K562 (cell line): ENCODE results near the gene TRPV5. TPM values are rescaled to one million over a fixed set of nuclear protein-coding genes. Genes with fewer than 3 reads are reported as not detected.

Source experiments
- ATAC-seq: fragments of 200-7000 bp; cut with Tn5 transposase; 3 replicates; pipeline ENCODE4 v1.9.1; 2020; ENCODE audit warnings: moderate library complexity
- BruUV-seq: library from RNA; stranded (reverse); fragments of 400-500 nt; replicated peaks from 2 replicates; lab custom pipeline; 2021; lab: Mats Ljungman, UMichigan
- CTCF ChIA-PET: fragments of 300-600 bp; formaldehyde crosslinking; extraction: SDS; loops from one replicate; lab custom pipeline; 2021; ENCODE audit warnings: low intra/inter-chr PET ratio; lab: Yijun Ruan, JAX
- POLR2A ChIA-PET: fragments of 300-600, 350-650 bp; sonication (Branson Sonifier 250); formaldehyde crosslinking; extraction: SDS; loops from one replicate; lab custom pipeline; 2021; ENCODE audit warnings: antibody characterized with exemption, inconsistent platforms; lab: Yijun Ruan, JAX
- DNase-seq, 4 experiments: peaks; one replicate each; pipeline versions ENCODE4 v3.0.0 to v3.0.0-alpha.2; 2011 to 2018; ENCODE audit warnings: low spot score in 3 of 4, mixed read lengths in 3 of 4; ENCODE audit errors: extremely low read depth in 1 of 4
- FAIRE-seq: peaks from 2 replicates; lab custom pipeline; 2011; peaks lifted over from hg19 to GRCh38; lab: Jason Lieb, UNC
- H2AFZ ChIP-seq: 2 replicates; pipeline ENCODE4 v1.6.0; 2011; ENCODE audit warnings: low read depth, low read length, control low read depth, inconsistent platforms
- H3K27ac ChIP-seq: fragments of 200-600 bp; 3 replicates; pipeline ENCODE4 v1.8.0; 2011; ENCODE audit warnings: low read depth, mild to moderate bottlenecking, control low read depth, inconsistent platforms, low read length, moderate library complexity, mixed read lengths; ENCODE audit errors: extremely low read depth
- H3K27me3 ChIP-seq, 2 experiments: fragments of 300-600 bp in 1 of 2; 2 replicates in 1 of 2; 3 replicates in 1 of 2; pipeline versions ENCODE4 v1.6.0 to v1.8.0; 2011; ENCODE audit warnings: inconsistent platforms in 2 of 2, low read length in 2 of 2, mild to moderate bottlenecking in 1 of 2, mixed read lengths in 1 of 2, moderate library complexity in 1 of 2; ENCODE audit not compliant: control insufficient read depth in 2 of 2, insufficient read depth in 2 of 2
- H3K36me3 ChIP-seq: fragments of 300-600 bp; 3 replicates; pipeline ENCODE4 v1.8.0; 2011; ENCODE audit warnings: mild to moderate bottlenecking, low read length, inconsistent platforms; ENCODE audit not compliant: control insufficient read depth, insufficient read depth
- H3K4me1 ChIP-seq, 2 experiments: fragments of 200-600 bp in 1 of 2; replicated peaks in 1 of 2; 2 replicates in 1 of 2; 3 replicates in 1 of 2; pipeline versions ENCODE4 v1.5.1 to v1.8.0; 2011; ENCODE audit warnings: inconsistent platforms in 2 of 2, low read length in 2 of 2, mild to moderate bottlenecking in 1 of 2, mixed read lengths in 1 of 2, moderate library complexity in 1 of 2; ENCODE audit not compliant: control insufficient read depth in 2 of 2, insufficient read depth in 2 of 2
- H3K4me2 ChIP-seq: 2 replicates; pipeline ENCODE4 v1.6.1; 2011; ENCODE audit warnings: low read length, control low read depth, inconsistent platforms, mixed read lengths; ENCODE audit not compliant: insufficient read depth
- H3K4me3 ChIP-seq: fragments of 200-600 bp; sonication (generic), shearing (Covaris generic); 2 replicates; pipeline ENCODE4 v1.5.1; 2016; ENCODE audit warnings: control low read depth, inconsistent platforms
- H3K79me2 ChIP-seq: fragments of 200-600 bp; 3 replicates; pipeline ENCODE4 v1.8.0; 2011; ENCODE audit warnings: low read length, inconsistent platforms; ENCODE audit not compliant: control insufficient read depth, insufficient read depth
- H3K9ac ChIP-seq, 2 experiments: 2 replicates each; pipeline versions ENCODE4 v1.6.0 to v1.6.1; 2011; ENCODE audit warnings: low read depth in 2 of 2, low read length in 2 of 2, control low read depth in 1 of 2, inconsistent platforms in 1 of 2, mild to moderate bottlenecking in 1 of 2, mixed read lengths in 1 of 2; ENCODE audit not compliant: insufficient read depth in 1 of 2
- H3K9me1 ChIP-seq: one replicate; pipeline ENCODE4 v1.6.0; 2011; ENCODE audit warnings: inconsistent platforms, mild to moderate bottlenecking, low read length, moderate library complexity; ENCODE audit not compliant: control insufficient read depth, insufficient read depth
- H3K9me3 ChIP-seq: replicated peaks from 2 replicates; pipeline ENCODE4 v1.5.1; 2011; ENCODE audit warnings: low read depth, low read length, inconsistent platforms; ENCODE audit not compliant: control insufficient read depth, insufficient read depth
- H4K20me1 ChIP-seq: replicated peaks from 2 replicates; pipeline ENCODE4 v1.6.1; 2011; ENCODE audit warnings: low read length, inconsistent platforms, mixed read lengths; ENCODE audit not compliant: control insufficient read depth, insufficient read depth
- CBFA2T3 ChIP-seq: fragments of 450-650 bp; IDR thresholded peaks from 2 replicates; pipeline ENCODE4 v1.6.1; 2017
- DMBX1 ChIP-seq: fragments of 250-450 bp; sonication (Bioruptor Pico); IDR thresholded peaks from 2 replicates; pipeline ENCODE4 v1.8.0; 2022; ENCODE audit warnings: inconsistent platforms, mild to moderate bottlenecking, moderate library complexity, borderline replicate concordance
- ELF4 ChIP-seq: fragments of 450-650 bp; formaldehyde crosslinking; IDR thresholded peaks from 2 replicates; pipeline ENCODE4 v1.4.0; 2022; ENCODE audit warnings: missing genetic modification characterization
- EWSR1 ChIP-seq: fragments of 450-650 bp; IDR thresholded peaks from 2 replicates; pipeline ENCODE4 v1.6.1; 2018; ENCODE audit warnings: borderline replicate concordance, mild to moderate bottlenecking, low read depth, moderate library complexity; ENCODE audit not compliant: partially characterized antibody
- TBL1XR1 ChIP-seq, 2 experiments: IDR thresholded peaks; 2 replicates each; pipeline ENCODE4 v1.6.1; 2012; ENCODE audit warnings: improper control_type of control experiment in 2 of 2, low read length in 2 of 2, mild to moderate bottlenecking in 1 of 2
- ZNF143 ChIP-seq: sonication (generic); formaldehyde crosslinking; IDR thresholded peaks from 2 replicates; pipeline ENCODE4 v1.9.0; 2022; ENCODE audit warnings: mild to moderate bottlenecking, missing genetic modification reagents
- ZNF232 ChIP-seq: sonication (generic); formaldehyde crosslinking; IDR thresholded peaks from 2 replicates; pipeline ENCODE4 v1.8.0; 2022; ENCODE audit warnings: mild to moderate bottlenecking, missing genetic modification reagents
- ZNF561 ChIP-seq: fragments of 450-650 bp; formaldehyde crosslinking; conservative IDR thresholded peaks from 2 replicates; pipeline ENCODE4 v1.4.0; 2020; ENCODE audit warnings: mild to moderate bottlenecking, moderate library complexity
- WGBS: fragments of 100-300 bp; shearing (Covaris generic); methylation state at CpG from one replicate; pipeline ENCODE4 v1.1.6; 2016; ENCODE audit warnings: low coverage, mixed read lengths; ENCODE audit not compliant: insufficient coverage; ENCODE audit errors: missing lambda C conversion rate; 5-methylcytosine and 5-hydroxymethylcytosine counted together
- in situ Hi-C: fragments of 300-500 bp; cut with MboI; formaldehyde crosslinking; loops from 4 replicates; pipeline ENCODE4 v1.15.0; 2018; ENCODE audit warnings: inconsistent platforms, mixed read lengths
- intact Hi-C: fragments of 100-400 bp; cut with micrococcal nuclease; formaldehyde crosslinking; loops from 2 replicates; pipeline ENCODE4 v1.14.2; 2022
- polyA plus RNA-seq, 8 experiments: library from polyadenylated mRNA; depleted of rRNA in 4 of 8; stranded (reverse) in 5 of 8; unstranded in 3 of 8; fragments of >200 nt; fragmentation: Nextera tagmentation in 2 of 8; fragmentation: Illumina TruSeq in 1 of 8; extraction: Ambion mirVana in 2 of 8; extraction: Trizol in 1 of 8; gene quantifications; 2 replicates each; pipeline versions ENCODE4 v1.2.1 to v1.2.3, GENCODE V29; 2011 to 2014; ENCODE audit warnings: inconsistent platforms in 1 of 8, missing spikeins in 1 of 8
- total RNA-seq, 7 experiments: library from RNA; depleted of rRNA in 6 of 7; stranded (reverse); fragments of >200 nt in 6 of 7; fragmentation: Illumina TruSeq in 2 of 7; extraction: Trizol in 2 of 7; gene quantifications; 2 replicates each; pipeline versions ENCODE4 v1.2.1 to v1.2.3, GENCODE V29; 2011 to 2021; ENCODE audit warnings: low replicate concordance in 1 of 7
- TF ChIP-seq, protein P1 (sequence below): fragments of 250-450 bp; sonication (Bioruptor Pico); IDR thresholded peaks from 2 replicates; pipeline ENCODE4 v1.5.0; 2021
- TF ChIP-seq, protein P2 (sequence below): sonication (generic); formaldehyde crosslinking; IDR thresholded peaks from 2 replicates; pipeline ENCODE4 v1.8.0; 2022; ENCODE audit warnings: mild to moderate bottlenecking, missing genetic modification reagents
- TF ChIP-seq, protein P3 (sequence below): IDR thresholded peaks from 3 replicates; pipeline ENCODE4 v1.6.1; 2011; ENCODE audit warnings: borderline replicate concordance, mild to moderate bottlenecking, moderate library complexity; ENCODE audit not compliant: insufficient read length; ENCODE audit errors: extremely low read depth
- TF ChIP-seq, protein P4 (sequence below): fragments of 450-650 bp; formaldehyde crosslinking; IDR thresholded peaks from 2 replicates; pipeline ENCODE4 v1.4.0; 2020; ENCODE audit warnings: mild to moderate bottlenecking, mixed read lengths

Gene TRPV5
- total and polyA plus RNA-seq, 9 of the 15 experiments (the other 6 are each of a cell fraction or from before 2014, with no cell fraction given): not detected

DNA sequence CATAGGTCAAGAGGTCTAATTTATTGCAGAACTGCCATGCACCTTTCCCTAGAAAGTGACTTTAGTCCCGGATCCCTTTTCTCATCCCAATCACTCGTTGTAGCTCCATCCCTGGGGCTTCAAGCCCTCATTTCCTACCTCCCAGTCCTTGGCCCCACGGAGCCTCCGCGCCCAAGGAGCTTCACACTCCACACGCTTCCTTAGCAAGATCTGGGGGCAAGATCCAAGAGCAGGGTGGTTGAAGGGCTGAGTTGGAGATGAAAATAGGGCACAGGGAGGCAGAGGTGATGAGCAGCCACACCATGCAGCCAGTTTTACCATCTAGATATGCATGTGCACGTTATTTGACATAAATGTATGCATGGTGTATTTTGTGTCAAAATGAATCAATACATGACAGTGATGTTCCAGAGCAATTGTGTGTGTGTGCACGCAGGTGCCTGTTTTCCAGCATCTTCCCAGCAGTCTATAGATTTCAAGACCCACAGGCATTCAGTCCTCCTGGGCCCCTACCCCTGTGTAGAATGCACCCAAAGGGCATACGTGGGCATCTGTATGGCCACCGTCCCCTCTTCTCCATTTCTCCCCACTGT is 42.0 kb downstream of the TRPV5 start:
- DNase-seq (no peak), FAIRE-seq (no peak), ATAC-seq (no peak)
- peaks cover 14 to 57% of the 10 kb centered on the region in 2 experiments for H3K27me3 ChIP-seq
- no peaks in the 10 kb centered on the region; the same call in 1 of the 2 replicates for H3K9me3 ChIP-seq
- no peak overlapping the region for H3K4me2 ChIP-seq
- peaks cover 2% of the 10 kb centered on the region for H3K9me1 ChIP-seq
- ChIA-PET CTCF (no interaction called here), POLR2A (no interaction called here)
- H2AFZ ChIP-seq: no peak overlapping the region
- no peak overlapping the region for H3K27ac ChIP-seq
- H3K4me3 ChIP-seq: no peak overlapping the region
- H3K79me2 ChIP-seq: no peaks in the 10 kb centered on the region
- H3K4me1 ChIP-seq: no peaks in the 10 kb centered on the region
- 3% methylated on average over 10 of the region's 10 CpGs for WGBS
- H3K36me3 ChIP-seq: no peaks in the 10 kb centered on the region
- H4K20me1 ChIP-seq: peaks cover 7% of the 10 kb centered on the region; the same call in 1 of the 2 replicates
- BruUV-seq: no TSS peak
- in situ Hi-C loops: no loop called here
- intact Hi-C loops: no loop called here
- H3K9ac ChIP-seq: no peak overlapping the region
- TF ChIP-seq, protein P1, sequence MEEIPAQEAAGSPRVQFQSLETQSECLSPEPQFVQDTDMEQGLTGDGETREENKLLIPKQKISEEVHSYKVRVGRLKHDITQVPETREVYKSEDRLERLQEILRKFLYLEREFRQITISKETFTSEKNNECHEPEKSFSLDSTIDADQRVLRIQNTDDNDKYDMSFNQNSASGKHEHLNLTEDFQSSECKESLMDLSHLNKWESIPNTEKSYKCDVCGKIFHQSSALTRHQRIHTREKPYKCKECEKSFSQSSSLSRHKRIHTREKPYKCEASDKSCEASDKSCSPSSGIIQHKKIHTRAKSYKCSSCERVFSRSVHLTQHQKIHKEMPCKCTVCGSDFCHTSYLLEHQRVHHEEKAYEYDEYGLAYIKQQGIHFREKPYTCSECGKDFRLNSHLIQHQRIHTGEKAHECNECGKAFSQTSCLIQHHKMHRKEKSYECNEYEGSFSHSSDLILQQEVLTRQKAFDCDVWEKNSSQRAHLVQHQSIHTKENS: no peak
- no peak for TF ChIP-seq TBL1XR1 (IDR thresholded peaks at IDR 0.05; ENCODE audit: low read length in 2 of 2)
- no peak for TF ChIP-seq ELF4 (CRISPR knock-in tag)
- TF ChIP-seq EWSR1: no peak
- TF ChIP-seq DMBX1 (CRISPR knock-in tag): no peak
- TF ChIP-seq, protein P2, sequence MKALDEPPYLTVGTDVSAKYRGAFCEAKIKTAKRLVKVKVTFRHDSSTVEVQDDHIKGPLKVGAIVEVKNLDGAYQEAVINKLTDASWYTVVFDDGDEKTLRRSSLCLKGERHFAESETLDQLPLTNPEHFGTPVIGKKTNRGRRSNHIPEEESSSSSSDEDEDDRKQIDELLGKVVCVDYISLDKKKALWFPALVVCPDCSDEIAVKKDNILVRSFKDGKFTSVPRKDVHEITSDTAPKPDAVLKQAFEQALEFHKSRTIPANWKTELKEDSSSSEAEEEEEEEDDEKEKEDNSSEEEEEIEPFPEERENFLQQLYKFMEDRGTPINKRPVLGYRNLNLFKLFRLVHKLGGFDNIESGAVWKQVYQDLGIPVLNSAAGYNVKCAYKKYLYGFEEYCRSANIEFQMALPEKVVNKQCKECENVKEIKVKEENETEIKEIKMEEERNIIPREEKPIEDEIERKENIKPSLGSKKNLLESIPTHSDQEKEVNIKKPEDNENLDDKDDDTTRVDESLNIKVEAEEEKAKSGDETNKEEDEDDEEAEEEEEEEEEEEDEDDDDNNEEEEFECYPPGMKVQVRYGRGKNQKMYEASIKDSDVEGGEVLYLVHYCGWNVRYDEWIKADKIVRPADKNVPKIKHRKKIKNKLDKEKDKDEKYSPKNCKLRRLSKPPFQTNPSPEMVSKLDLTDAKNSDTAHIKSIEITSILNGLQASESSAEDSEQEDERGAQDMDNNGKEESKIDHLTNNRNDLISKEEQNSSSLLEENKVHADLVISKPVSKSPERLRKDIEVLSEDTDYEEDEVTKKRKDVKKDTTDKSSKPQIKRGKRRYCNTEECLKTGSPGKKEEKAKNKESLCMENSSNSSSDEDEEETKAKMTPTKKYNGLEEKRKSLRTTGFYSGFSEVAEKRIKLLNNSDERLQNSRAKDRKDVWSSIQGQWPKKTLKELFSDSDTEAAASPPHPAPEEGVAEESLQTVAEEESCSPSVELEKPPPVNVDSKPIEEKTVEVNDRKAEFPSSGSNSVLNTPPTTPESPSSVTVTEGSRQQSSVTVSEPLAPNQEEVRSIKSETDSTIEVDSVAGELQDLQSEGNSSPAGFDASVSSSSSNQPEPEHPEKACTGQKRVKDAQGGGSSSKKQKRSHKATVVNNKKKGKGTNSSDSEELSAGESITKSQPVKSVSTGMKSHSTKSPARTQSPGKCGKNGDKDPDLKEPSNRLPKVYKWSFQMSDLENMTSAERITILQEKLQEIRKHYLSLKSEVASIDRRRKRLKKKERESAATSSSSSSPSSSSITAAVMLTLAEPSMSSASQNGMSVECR (CRISPR knock-in tag): no peak
- TF ChIP-seq, protein P3, sequence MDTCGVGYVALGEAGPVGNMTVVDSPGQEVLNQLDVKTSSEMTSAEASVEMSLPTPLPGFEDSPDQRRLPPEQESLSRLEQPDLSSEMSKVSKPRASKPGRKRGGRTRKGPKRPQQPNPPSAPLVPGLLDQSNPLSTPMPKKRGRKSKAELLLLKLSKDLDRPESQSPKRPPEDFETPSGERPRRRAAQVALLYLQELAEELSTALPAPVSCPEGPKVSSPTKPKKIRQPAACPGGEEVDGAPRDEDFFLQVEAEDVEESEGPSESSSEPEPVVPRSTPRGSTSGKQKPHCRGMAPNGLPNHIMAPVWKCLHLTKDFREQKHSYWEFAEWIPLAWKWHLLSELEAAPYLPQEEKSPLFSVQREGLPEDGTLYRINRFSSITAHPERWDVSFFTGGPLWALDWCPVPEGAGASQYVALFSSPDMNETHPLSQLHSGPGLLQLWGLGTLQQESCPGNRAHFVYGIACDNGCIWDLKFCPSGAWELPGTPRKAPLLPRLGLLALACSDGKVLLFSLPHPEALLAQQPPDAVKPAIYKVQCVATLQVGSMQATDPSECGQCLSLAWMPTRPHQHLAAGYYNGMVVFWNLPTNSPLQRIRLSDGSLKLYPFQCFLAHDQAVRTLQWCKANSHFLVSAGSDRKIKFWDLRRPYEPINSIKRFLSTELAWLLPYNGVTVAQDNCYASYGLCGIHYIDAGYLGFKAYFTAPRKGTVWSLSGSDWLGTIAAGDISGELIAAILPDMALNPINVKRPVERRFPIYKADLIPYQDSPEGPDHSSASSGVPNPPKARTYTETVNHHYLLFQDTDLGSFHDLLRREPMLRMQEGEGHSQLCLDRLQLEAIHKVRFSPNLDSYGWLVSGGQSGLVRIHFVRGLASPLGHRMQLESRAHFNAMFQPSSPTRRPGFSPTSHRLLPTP: no peak
- no peak for TF ChIP-seq ZNF561 (CRISPR knock-in tag)
- no peak for TF ChIP-seq ZNF232
- TF ChIP-seq, protein P4, sequence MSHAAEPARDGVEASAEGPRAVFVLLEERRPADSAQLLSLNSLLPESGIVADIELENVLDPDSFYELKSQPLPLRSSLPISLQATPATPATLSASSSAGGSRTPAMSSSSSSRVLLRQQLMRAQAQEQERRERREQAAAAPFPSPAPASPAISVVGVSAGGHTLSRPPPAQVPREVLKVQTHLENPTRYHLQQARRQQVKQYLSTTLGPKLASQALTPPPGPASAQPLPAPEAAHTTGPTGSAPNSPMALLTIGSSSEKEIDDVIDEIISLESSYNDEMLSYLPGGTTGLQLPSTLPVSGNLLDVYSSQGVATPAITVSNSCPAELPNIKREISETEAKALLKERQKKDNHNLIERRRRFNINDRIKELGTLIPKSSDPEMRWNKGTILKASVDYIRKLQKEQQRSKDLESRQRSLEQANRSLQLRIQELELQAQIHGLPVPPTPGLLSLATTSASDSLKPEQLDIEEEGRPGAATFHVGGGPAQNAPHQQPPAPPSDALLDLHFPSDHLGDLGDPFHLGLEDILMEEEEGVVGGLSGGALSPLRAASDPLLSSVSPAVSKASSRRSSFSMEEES (CRISPR knock-in tag): no peak
- TF ChIP-seq ZNF143: no peak
- no peak for TF ChIP-seq CBFA2T3
